Mucosa of descending colon (tissue), 3 donors: ENCODE results near the gene SPTSSA. TPM values are rescaled to one million over a fixed set of nuclear protein-coding genes. Genes with fewer than 3 reads are reported as not detected.

Experiments used
- ATAC-seq: fragments of 200-7000 bp; cut with Tn5 transposase; one replicate; pipeline ENCODE4 v1.9.1; 2020; ENCODE audit warnings: mild to moderate bottlenecking, moderate library complexity
- DNase-seq, 3 donors: peaks; one replicate each; pipeline ENCODE4 v3.0.0-alpha.2; 2020
- H3K36me3 ChIP-seq: fragments of 200-600 bp; one replicate; pipeline ENCODE4 v1.8.0; 2021; ENCODE audit warnings: low read depth, mild to moderate bottlenecking
- H3K4me1 ChIP-seq: fragments of 200-600 bp; one replicate; pipeline ENCODE4 v1.8.0; 2021; ENCODE audit warnings: low read depth, mild to moderate bottlenecking
- H3K4me3 ChIP-seq: fragments of 200-600 bp; one replicate; pipeline ENCODE4 v1.8.0; 2021; ENCODE audit warnings: mild to moderate bottlenecking
- H3K9me3 ChIP-seq: fragments of 200-600 bp; one replicate; pipeline ENCODE4 v1.8.0; 2021; ENCODE audit warnings: mild to moderate bottlenecking
- intact Hi-C, 2 donors: fragments of 100-400 bp; cut with DNase I in 1 of 2; cut with micrococcal nuclease in 1 of 2; formaldehyde crosslinking; loops; one replicate each; pipeline versions ENCODE4 v1.11.0 to v1.11.1; 2022; cut with DNase I, micrococcal nuclease
- total RNA-seq, 3 donors: library from RNA; stranded (reverse); fragmentation: NEBNext Ultra II Directional in 2 of 3; extraction: Animal tissue kit (Norgen Biotek cat#: 25700) in 2 of 3; gene quantifications; one replicate each; pipeline versions ENCODE4 v1.2.1 to v1.2.4, GENCODE V29; 2021 to 2023
- TF ChIP-seq, protein P1 (sequence below): fragments of 200-600 bp; IDR thresholded peaks from one replicate; pipeline ENCODE4 v1.8.0; 2022; ENCODE audit warnings: antibody characterized with exemption, mild to moderate bottlenecking
- donor health status: DM: no; HTN: no; CAD: no; lungs with moderate emphysema.
- donor health status: DM: no; HTN: no; CAD: no.
- donor health status: DM: no; HTN: yes; CAD: no.

Gene SPTSSA
- total RNA-seq, 3 donors from 2014 or later, result 39.0 to 63.9 (median 44.2) TPM

DNA sequence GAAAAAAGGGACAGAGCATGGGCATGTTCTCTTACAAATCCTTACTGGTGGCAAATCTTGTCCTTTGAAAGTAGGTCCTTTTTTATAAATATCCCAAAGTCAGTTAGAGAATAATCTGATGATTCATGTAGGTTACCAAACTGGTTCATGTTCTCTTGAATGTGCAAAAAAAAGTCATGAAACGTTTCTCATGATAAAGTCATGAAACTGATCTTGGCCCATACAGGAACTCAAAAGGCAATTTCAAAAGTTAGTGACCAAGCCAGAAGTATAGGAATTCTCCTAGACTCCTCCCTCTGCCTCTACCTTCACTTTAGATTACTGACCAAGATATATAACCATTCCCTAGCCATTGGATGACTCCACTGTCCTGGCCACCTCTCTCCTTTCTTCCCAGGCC is 27.3 kb upstream of the SPTSSA start:
- H3K4me3 ChIP-seq, result no peak overlapping the region
- DNase-seq (no peak), ATAC-seq (no peak)
- no peaks in the 10 kb centered on the region for H3K9me3 ChIP-seq
- intact Hi-C loops, result no loop called here
- H3K36me3 ChIP-seq, result no peaks in the 10 kb centered on the region
- TF ChIP-seq, protein P1, sequence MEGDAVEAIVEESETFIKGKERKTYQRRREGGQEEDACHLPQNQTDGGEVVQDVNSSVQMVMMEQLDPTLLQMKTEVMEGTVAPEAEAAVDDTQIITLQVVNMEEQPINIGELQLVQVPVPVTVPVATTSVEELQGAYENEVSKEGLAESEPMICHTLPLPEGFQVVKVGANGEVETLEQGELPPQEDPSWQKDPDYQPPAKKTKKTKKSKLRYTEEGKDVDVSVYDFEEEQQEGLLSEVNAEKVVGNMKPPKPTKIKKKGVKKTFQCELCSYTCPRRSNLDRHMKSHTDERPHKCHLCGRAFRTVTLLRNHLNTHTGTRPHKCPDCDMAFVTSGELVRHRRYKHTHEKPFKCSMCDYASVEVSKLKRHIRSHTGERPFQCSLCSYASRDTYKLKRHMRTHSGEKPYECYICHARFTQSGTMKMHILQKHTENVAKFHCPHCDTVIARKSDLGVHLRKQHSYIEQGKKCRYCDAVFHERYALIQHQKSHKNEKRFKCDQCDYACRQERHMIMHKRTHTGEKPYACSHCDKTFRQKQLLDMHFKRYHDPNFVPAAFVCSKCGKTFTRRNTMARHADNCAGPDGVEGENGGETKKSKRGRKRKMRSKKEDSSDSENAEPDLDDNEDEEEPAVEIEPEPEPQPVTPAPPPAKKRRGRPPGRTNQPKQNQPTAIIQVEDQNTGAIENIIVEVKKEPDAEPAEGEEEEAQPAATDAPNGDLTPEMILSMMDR, result no peak
- no peaks in the 10 kb centered on the region for H3K4me1 ChIP-seq

DNA sequence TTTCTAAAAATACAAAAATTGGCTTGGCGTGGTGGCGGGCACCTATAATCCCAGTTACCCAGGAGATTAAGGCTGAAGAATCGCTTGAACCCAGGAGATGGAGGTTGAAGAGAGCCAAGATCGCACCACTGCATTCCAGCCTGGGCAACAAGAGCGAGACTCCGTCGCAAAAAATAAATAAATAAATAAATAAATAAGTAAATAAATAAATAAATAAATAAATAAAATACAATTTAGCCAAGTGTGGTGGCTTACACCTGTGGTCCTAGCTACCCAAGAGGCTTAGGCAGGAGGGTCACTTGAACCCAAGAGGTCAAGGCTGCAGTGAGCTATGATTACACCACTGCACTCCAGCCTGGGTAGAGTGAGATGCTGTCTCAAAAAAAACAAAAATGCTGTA is 26.5 kb upstream of the SPTSSA start:
- intact Hi-C loops, result no loop called here
- TF ChIP-seq, protein P1, result no peak
- ATAC-seq (no peak), DNase-seq (no peak)
- Histone ChIP-seq H3K4me1 (no peaks in the 10 kb centered on the region), H3K4me3 (no peak overlapping the region), H3K36me3 (no peaks in the 10 kb centered on the region), H3K9me3 (no peaks in the 10 kb centered on the region)

DNA sequence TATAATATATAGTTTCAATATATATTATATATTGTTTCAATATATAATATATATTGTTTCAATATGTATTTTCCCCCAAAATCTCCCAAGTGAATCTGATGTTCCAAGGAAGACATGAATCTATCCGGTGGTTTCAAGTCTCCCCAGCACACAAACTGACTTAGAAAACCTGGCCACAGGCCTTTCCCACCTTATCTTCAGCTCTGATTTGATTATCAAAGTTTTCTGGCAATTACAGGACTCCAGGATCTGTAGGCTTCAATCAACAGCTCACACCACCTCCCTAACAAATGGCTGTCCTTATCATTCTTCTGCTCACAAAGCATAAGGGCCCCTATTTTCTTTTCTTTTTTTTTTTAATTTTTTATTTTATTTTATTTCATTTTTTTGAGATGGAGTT is 22.7 kb upstream of the SPTSSA start:
- DNase-seq (no peak), ATAC-seq (no peak)
- Histone ChIP-seq H3K9me3 (no peaks in the 10 kb centered on the region), H3K4me1 (no peaks in the 10 kb centered on the region), H3K4me3 (no peak overlapping the region), H3K36me3 (no peaks in the 10 kb centered on the region)
- TF ChIP-seq, protein P1, result no peak
- intact Hi-C loops, result no loop called here

DNA sequence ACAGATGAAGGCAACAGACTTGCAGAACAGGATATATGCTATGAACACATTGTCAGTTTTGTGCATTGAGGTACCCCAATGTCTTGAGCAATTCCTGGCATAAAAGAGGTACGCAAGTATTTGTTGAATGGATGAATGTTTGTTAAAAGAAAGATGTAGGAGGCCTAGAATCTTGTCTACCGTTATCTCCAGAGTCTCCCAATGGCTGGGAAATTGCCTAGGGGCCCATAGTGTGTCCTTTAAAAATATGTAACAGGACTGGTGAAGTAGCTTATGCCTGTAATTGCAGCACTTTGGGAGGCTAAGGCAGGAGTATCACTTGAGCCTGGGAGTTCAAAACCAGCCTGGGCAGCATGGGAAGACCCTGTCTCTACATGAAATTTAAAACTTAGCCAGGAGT is 20.4 kb upstream of the SPTSSA start:
- DNase-seq (no peak), ATAC-seq (no peak)
- Histone ChIP-seq H3K36me3 (no peaks in the 10 kb centered on the region), H3K9me3 (no peaks in the 10 kb centered on the region), H3K4me1 (no peaks in the 10 kb centered on the region), H3K4me3 (no peak overlapping the region)
- intact Hi-C loops, result no loop called here
- TF ChIP-seq, protein P1, result no peak

DNA sequence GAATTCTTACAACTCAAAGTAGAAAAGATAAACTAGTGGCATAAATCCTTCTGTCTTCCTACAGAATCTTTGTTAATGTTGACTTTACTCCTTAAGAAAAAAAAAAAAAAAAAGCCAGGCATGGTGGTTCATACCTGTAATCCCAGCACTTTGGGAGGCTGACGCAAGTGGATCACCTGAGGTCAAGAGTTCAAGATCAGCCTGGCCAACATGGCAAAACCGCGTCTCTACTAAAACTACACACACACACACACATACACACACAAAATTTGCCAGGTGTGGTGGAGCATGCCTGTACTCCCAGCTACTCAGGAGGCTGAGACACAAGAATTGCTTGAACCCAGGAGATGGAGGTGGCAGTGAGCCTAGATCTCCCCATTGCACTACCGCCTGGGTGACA is 17.7 kb upstream of the SPTSSA start:
- no peak overlapping the region for H3K4me3 ChIP-seq
- no peak for DNase-seq
- H3K36me3 ChIP-seq, result no peaks in the 10 kb centered on the region

More for the DNA sequence above, 17.7 kb upstream of the SPTSSA start:
- intact Hi-C loops, result no loop called here
- no peaks in the 10 kb centered on the region for H3K4me1 ChIP-seq
- no peaks in the 10 kb centered on the region for H3K9me3 ChIP-seq
- ATAC-seq, result no peak
- TF ChIP-seq, protein P1, result no peak
